Mucosa of gallbladder (tissue), 1 donor: Measurements from ENCODE around the gene SMNDC1. TPM values are rescaled to one million over a fixed set of nuclear protein-coding genes. Genes with fewer than 3 reads are reported as not detected.
"Not testable (repeated sequence)": the region's sequence is repeated elsewhere in the genome, so short reads cannot be mapped to it uniquely, and the experiment has no call there.

Experiments
- DNase-seq: peaks from one replicate; pipeline ENCODE4 v3.0.0-alpha.2; 2020; ENCODE audit warnings: low spot score
- total RNA-seq: library from RNA; stranded (reverse); gene quantifications from one replicate; pipeline ENCODE4 v1.2.1, GENCODE V29; 2021
- donor health status: DM: no; HTN: no; CAD: no.

Gene SMNDC1
- total RNA-seq, 1 donor from 2014 or later = 26.6 TPM

DNA sequence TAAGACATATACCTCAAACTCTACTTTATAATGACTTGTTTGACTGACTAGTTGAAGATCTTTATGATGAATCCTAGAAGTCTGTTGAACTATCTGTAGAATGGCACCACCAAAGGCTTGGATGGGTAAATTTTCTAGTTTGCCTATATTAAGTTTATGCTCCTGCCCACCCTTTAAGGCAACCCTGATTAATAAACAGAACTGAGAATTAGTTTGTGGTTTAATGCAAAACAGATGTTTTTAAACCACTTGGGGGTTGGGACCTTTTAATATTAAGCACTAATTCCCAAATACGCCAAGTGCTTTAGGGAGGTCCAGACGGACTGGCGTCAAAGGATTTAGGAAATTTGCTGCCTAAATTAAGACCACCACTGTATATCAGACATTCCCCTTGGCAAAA is 20.5 kb downstream of the SMNDC1 start:
- no peak for DNase-seq

DNA sequence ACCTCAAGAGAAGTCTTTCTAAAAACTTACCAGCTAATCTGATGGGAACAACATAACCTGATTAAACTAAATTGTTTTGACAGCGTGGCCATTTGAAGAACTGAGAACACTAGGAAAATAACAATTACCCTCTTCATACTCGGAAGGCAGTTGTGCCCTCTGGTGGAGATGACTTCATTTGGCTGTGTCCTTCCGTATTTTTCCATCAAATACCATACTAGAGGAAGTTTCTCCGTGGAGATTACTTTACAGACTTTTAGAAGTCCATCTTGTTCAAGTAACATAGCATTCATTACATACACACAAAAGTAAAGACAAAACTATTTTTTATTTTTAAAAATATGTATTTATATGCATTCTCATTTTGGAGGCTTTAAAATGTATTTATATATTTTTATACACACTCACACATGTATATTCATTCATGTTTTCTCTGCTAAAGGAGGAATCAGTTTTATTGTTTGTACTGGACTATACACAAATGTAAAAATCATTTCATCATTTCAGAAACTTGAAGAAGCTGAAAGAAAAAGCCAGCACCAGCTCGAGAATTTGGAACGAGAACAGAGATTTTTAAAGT is 25.2 kb downstream of the SMNDC1 start:
- DNase-seq = peak; percentile 68

- DNase-seq = no peak
Measured at GRCh38 chr10:110278562-110279406, 25.9 kb downstream of the SMNDC1 start.

DNA sequence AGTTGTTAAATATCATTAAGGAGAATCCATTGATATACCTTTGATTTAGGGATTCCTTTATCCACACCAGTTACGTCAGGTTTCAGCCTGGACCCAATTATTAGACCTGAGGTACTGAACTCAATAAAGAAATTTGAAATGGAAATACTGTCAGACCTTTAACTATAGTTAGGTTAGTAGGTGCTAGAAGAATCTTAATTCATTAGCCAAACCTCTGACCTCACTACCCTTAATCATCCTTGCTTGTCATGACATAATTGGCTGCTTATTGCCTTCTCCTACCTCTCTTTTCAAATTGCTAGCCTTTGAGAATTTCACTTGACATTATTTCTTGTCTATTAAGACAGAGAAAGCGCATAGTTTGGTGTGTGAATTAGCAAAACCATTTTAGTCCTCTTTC is 27.1 kb downstream of the SMNDC1 start:
- DNase-seq = no peak

DNA sequence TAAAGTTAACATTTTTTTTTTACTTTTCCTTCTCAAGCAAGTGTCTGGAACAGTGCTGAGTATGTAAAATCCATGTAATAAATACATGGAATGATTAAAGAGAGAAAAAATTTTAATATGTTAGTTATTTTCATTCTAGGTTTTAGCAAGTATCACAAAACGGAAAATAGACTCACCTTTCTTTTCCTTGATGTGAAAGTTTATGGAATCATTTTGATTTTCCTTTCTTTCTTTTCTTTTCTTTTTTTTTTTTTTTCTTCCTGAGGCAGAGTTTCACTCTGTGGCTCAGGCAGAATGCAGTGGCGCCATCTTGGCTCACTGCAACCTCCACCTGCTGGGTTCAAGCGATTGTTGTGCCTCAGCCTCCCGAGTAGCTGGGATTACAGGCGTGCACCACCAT is 28.1 kb downstream of the SMNDC1 start:
- no peak for DNase-seq

DNA sequence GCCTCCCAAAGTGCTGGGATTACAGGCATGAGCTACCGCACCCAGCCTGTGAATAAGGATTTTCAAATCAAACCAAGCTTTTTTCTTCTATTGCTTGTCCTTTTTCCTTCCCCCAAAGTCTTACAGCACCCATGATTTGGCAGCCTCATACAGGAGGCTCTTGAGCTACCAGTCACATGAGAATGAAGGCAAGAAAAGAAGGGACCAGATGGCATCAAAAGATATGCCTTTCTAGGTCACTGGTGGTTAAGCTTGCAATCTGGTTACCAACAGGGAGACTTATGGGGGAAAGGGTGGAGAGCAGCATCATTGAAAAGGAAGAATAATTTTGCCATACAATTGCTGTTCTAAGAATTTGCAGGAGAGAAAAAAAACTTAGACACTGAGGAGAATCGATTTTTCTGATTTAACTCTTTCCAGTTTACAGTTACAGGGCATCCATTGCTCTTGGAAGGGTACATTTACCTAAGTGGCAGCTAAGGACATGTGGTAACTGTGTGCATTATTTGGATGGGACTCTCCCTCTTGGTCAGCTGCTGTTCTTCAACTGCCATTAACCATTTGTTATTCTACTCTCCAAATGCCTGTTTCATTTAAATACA is 29.5 kb downstream of the SMNDC1 start:
- no peak for DNase-seq

DNA sequence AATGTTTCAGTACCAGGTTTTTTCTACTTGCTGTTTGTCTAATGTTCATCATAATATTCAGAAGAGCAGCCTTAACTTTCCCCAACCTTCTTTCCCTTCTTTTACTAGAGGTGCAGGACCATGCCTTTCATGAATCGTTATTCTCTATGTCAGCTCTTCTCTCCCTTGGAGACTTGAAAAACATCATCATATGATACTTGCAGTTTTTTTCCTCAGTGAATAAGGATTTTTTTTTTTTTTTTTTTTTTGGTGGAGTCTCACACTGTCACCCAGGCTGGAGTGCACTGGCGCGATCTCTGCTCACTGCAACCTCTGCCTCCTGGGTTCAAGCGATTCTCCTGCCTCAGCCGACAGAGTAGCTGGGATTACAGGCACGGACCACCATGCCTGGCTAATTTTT is 30.1 kb downstream of the SMNDC1 start:
- no peak for DNase-seq

GRCh38 chr10:110274072-110274627 is 30.6 kb downstream of the SMNDC1 start:
- DNase-seq = no peak

DNA sequence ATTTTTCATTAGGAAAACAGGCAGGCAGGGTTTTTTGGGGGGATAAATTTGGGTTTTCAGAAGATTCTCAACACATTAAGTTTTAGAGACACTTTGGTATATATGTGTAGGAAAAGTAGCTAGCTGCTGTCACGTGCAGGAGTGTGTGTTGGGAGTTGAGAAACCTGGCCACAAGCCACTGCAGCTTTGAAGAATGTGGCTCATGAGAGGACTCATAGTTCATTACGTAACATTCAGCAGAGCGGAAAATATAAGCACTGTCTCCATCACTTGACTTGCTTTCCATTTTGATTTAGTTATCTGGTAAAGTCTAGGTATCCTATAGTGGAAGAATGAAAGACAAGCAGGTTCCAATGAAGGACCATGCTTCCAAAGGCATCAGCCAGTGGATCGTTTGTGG is 31.2 kb downstream of the SMNDC1 start:
- DNase-seq = peak; percentile 38

DNA sequence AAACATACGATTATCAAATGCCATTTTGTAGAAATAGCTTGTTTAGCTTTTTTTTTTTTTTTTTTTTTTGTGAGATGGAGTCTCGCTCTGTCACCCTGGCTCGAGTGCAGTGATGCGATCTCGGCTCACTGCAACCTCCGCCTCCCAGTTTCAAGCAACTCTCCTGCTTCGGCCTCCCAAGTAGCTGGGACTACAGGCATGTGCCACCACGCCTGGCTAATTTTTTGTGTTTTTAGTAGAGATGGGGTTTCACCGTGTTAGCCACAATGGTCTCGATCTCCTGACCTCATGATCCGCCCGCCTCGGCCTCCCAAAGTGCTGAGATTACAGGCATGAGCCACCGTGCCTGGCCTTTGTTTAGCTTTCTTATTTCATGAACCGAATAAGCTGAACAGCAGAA is 31.7 kb downstream of the SMNDC1 start:
- DNase-seq = not testable (repeated sequence)

DNA sequence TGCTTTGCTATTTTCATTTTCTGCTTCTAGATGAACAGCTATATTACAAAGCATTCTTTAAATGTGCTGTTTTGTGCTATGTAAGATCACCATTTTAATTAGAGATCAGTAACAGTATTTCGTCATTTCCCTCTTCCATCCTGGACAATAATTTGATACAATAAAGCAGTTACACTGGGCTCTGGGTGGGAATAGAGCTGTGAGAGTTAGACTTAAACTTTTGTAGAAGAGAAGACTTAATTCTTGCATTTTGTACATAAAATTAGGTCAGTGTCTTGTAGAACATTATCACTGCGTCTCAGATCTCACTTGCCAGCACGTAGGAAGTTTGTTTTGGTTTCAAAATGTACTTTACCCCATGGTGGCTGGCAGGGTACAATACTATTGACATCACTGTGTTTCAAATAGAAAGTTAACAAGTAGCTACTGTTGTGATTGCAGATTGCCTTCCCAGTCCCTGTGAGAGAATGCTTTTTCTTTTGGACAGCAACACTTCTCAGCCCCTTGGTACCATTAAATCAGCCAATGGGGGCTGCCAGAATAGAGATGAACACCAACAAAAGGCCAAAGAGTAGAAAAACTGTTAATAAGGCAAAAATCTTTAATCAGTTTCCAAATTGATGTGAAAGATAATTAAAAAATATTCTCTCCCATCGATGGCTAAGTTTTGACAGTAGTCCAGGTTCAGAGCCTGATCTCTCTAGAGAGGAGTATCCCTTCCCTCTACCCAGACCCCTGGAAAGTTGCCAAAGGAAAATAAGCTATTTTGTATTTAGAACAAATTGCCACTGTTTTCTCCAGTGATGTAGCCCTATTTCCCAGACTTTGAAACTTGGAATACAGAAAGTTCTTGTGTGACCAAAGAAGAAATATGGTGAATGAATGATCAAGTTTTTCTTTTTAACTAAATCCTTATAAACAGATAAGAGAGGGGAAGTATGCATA is 35.1 kb downstream of the SMNDC1 start:
- DNase-seq = peak; percentile 50

DNA sequence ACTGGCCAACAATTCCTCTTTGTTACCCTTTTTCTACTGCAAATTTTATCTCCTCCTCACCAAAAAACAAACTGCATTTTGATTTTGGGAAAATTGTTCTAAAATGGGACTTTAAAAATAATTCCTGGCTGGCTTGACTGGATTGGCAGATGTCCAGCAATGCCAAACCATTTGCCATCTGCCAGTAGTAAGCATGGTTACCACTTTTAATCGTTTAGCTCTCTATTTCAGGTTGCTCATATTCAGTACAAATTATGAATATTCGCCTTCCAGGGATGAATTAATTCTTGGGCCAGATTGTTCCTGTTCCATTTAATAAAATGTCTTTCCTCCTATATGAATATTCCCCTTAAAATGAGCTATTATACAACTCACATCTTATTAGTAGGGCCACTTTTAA is 35.7 kb downstream of the SMNDC1 start:
- no peak for DNase-seq

- no peak for DNase-seq
Measured at GRCh38 chr10:110268442-110268841, 36.3 kb downstream of the SMNDC1 start.

GRCh38 chr10:110267276-110267675 is 37.4 kb downstream of the SMNDC1 start:
- no peak for DNase-seq

- no peak for DNase-seq
Measured at GRCh38 chr10:110265573-110266193, 39.0 kb downstream of the SMNDC1 start.

GRCh38 chr10:110263164-110263563 is 41.6 kb downstream of the SMNDC1 start:
- DNase-seq = no peak

DNA sequence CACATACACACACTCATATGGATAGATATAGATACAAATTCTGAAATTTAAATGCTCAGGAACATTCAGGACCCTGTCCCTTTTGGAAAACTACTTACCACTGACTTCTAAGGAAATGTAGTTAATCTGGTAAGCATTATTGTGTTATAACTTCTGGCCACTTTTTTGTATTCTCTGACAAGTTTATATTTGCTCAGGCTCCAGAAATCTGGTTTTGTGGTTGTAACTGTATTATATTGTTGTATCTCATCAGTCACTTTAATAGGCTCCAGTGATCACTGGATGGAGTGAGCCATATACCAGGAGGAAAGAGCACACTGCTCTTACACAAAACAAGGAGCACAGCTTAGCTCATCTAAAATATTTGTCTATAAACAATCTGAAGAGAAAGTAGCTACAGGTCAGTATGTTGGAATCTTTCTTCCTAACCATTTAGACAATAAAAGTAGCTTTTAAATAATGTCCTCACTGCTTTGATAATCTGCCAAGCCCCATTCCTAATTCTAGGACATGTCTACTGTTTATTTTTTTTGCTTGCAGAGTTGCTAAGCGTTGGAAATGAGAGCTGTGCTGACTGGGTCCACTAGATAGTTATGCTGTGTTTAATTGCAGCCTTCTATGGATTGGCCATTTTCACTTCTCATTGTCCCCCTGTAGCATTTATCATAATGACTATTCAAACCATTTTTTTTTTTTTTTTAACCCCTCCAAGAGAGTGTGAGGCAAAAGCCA is 43.8 kb downstream of the SMNDC1 start:
- DNase-seq = no peak

DNA sequence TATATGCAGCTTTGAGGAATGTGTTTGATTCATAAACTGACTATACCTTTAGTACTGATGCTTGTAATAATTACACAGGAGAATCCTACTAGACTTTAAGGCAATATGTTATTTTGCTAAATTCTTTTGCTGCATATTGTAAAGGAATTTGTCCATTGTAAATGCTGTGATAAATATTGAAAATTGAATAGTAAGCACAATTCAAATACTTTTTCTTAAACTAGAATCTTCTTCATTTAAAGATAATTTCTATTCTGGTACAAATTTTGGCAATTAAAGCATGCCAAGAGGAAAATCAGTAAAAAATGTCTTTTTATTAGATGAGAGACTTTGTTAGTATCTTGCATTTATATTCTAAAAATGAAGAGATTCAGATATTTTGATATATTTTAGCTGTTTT is 45.4 kb downstream of the SMNDC1 start:
- DNase-seq = no peak

GRCh38 chr10:110258542-110258941 is 46.2 kb downstream of the SMNDC1 start:
- DNase-seq = no peak

DNA sequence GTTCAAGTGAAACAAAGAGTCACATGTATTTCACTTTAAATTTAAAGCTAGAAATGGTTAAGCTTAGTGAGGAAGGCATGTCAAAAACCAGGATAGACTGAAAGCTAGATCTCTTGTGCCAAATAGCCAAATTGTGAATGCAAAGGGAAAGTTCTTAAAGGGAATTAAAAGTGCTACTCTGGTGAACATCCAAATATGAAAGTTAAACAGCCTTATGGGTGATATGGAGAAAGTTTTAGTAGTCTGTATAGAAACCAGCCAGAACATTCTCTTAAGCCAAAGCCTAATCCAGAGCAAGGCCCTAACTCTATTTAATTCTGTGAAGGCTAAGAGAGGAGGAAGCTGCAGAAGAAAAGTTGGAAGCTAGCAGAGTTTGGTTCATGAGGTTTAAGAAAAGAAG is 50.3 kb downstream of the SMNDC1 start:
- DNase-seq = no peak

- no peak for DNase-seq
Measured at GRCh38 chr10:110252151-110252550, 52.6 kb downstream of the SMNDC1 start.
